ENCODE data around the gene DST. TPM values are rescaled to one million over a fixed set of nuclear protein-coding genes. Genes with fewer than 3 reads are reported as not detected.

Gene DST
- total RNA-seq, 1 donor from 2014 or later: 259 TPM

DNA sequence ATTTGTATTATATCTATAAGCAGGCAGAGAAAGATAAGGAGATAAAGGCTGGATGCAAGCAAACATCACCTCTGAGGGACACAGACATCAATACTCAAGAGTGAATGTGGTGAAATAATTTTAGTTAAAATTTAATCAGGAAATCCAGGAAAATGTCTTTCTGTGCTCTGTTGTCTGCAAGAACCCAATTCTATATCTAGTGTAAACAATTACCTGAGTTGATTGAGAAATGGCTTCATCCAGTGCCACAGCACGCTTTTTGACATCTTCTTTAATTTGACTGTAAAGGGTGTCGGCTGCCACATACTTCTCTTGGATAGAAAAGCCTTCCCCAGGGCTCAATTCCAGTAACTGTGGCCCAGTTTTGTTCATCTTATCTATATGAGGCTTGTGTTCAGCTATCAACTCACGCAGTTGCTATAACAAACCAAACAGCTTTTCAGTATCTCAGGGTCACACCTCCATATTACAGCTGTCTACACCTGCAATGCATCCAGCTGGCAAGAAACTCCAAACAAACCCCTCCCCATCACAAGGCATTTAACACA is 131.6 kb downstream of the DST start:
- no peak overlapping the region for H3K27ac ChIP-seq
- H3K79me2 ChIP-seq (ENCODE audit: low read depth): no peaks in the 10 kb centered on the region
- H4K20me1 ChIP-seq (ENCODE audit: low read depth): no peaks in the 10 kb centered on the region
- Mint-ChIP-seq H3K9me3 (no peaks in the 10 kb centered on the region), H3K36me3 (peaks cover 27% of the 10 kb centered on the region), H3K27ac (no peak overlapping the region), H3K27me3 (ENCODE audit: insufficient read depth, low read depth) (no peaks in the 10 kb centered on the region), H3K4me3 (no peak overlapping the region), H3K4me1 (no peaks in the 10 kb centered on the region)
- TF ChIP-seq, protein P1, sequence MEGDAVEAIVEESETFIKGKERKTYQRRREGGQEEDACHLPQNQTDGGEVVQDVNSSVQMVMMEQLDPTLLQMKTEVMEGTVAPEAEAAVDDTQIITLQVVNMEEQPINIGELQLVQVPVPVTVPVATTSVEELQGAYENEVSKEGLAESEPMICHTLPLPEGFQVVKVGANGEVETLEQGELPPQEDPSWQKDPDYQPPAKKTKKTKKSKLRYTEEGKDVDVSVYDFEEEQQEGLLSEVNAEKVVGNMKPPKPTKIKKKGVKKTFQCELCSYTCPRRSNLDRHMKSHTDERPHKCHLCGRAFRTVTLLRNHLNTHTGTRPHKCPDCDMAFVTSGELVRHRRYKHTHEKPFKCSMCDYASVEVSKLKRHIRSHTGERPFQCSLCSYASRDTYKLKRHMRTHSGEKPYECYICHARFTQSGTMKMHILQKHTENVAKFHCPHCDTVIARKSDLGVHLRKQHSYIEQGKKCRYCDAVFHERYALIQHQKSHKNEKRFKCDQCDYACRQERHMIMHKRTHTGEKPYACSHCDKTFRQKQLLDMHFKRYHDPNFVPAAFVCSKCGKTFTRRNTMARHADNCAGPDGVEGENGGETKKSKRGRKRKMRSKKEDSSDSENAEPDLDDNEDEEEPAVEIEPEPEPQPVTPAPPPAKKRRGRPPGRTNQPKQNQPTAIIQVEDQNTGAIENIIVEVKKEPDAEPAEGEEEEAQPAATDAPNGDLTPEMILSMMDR (IDR thresholded peaks at IDR 0.05): no peak
- TF ChIP-seq EZH2 (IDR thresholded peaks at IDR 0.05) (no peak), EZH2phosphoT487 (IDR thresholded peaks at IDR 0.05) (no peak)
- peaks cover 15% of the 10 kb centered on the region for H3K36me3 ChIP-seq
- H3K4me3 ChIP-seq: no peak overlapping the region
- no peak overlapping the region for H3K9ac ChIP-seq
- no peaks in the 10 kb centered on the region for H3F3A ChIP-seq (ENCODE audit: low read depth)
- H3K4me2 ChIP-seq: no peak overlapping the region
- no peak for DNase-seq (ENCODE audit: low spot score)
- no peaks in the 10 kb centered on the region for H3K27me3 ChIP-seq
- no peaks in the 10 kb centered on the region for H3K4me1 ChIP-seq
- no peak overlapping the region for H2AFZ ChIP-seq (replicated peaks)
- no peaks in the 10 kb centered on the region for H3K9me3 ChIP-seq (ENCODE audit: low read depth)

DNA sequence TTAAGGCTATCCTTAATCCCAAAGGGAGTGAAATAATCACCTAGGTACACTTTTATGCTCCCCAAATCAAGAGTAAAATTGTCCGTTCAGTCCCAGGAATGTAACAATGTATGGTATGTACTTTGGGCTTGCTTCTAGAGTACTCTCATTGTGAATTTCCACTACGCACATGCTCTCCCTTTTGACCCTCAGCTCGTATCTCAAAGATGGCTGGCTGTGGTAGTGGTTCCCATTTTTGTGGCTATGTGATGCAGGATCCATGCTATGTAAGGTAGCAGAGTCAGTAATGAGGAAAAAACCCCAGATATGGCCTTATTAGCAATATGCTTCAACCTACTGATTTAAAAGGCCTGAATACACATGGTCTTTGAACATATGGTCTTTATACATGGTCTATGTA is 133.7 kb downstream of the DST start:
- no peaks in the 10 kb centered on the region for H4K20me1 ChIP-seq (ENCODE audit: low read depth)
- no peaks in the 10 kb centered on the region for H3K27me3 Mint-ChIP-seq (ENCODE audit: insufficient read depth, low read depth)
- TF ChIP-seq EZH2phosphoT487 (IDR thresholded peaks at IDR 0.05): no peak
- TF ChIP-seq, protein P1 (IDR thresholded peaks at IDR 0.05): no peak
- TF ChIP-seq EZH2 (IDR thresholded peaks at IDR 0.05): no peak
- H3K4me1 ChIP-seq: no peaks in the 10 kb centered on the region
- no peaks in the 10 kb centered on the region for H3K79me2 ChIP-seq (ENCODE audit: low read depth)
- no peak overlapping the region for H3K4me3 ChIP-seq
- H3K9me3 ChIP-seq (ENCODE audit: low read depth): no peaks in the 10 kb centered on the region
- H3K4me3 Mint-ChIP-seq: no peak overlapping the region
- H3K27ac Mint-ChIP-seq: no peak overlapping the region
- peaks cover 18% of the 10 kb centered on the region for H3K36me3 ChIP-seq
- H2AFZ ChIP-seq (replicated peaks): no peak overlapping the region
- no peaks in the 10 kb centered on the region for H3K4me1 Mint-ChIP-seq
- H3K27me3 ChIP-seq: no peaks in the 10 kb centered on the region
- no peaks in the 10 kb centered on the region for H3K9me3 Mint-ChIP-seq
- DNase-seq (ENCODE audit: low spot score): no peak
- H3K4me2 ChIP-seq: no peak overlapping the region
- H3F3A ChIP-seq (ENCODE audit: low read depth): no peaks in the 10 kb centered on the region
- H3K27ac ChIP-seq: no peak overlapping the region
- H3K9ac ChIP-seq: no peak overlapping the region
- peaks cover 23% of the 10 kb centered on the region for H3K36me3 Mint-ChIP-seq

DNA sequence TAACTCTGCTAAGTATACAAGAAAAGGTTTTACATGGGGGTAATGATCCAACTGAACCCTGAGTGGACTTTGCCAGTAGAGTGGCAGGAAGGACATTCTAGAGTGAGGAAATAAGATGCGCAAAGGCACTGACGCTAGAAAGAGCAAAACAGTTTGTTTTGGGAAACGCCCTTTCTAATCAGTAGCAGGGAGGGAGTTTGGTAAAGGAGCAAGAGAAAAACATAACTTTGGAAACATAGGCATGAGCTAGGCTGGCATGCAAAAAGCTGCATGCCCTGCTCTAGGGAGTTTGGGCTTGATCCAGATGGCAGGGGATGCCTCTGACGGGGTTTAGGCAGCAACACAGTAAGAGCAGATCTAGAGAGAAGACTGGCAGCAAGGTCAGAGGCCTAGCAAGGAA is 135.2 kb downstream of the DST start:
- H4K20me1 ChIP-seq (ENCODE audit: low read depth): no peaks in the 10 kb centered on the region
- H3F3A ChIP-seq (ENCODE audit: low read depth): no peaks in the 10 kb centered on the region
- no peak overlapping the region for H3K9ac ChIP-seq
- Mint-ChIP-seq H3K27ac (no peak overlapping the region), H3K4me3 (no peak overlapping the region), H3K9me3 (no peaks in the 10 kb centered on the region), H3K4me1 (no peaks in the 10 kb centered on the region), H3K36me3 (peaks cover 21% of the 10 kb centered on the region), H3K27me3 (ENCODE audit: insufficient read depth, low read depth) (no peaks in the 10 kb centered on the region)
- DNase-seq (ENCODE audit: low spot score): no peak
- H3K27me3 ChIP-seq: no peaks in the 10 kb centered on the region
- H3K9me3 ChIP-seq (ENCODE audit: low read depth): no peaks in the 10 kb centered on the region
- peaks cover 18% of the 10 kb centered on the region for H3K36me3 ChIP-seq
- H3K4me2 ChIP-seq: no peak overlapping the region
- H2AFZ ChIP-seq (replicated peaks): no peak overlapping the region
- H3K4me1 ChIP-seq: no peaks in the 10 kb centered on the region
- no peak overlapping the region for H3K27ac ChIP-seq
- H3K4me3 ChIP-seq: no peak overlapping the region
- TF ChIP-seq EZH2 (IDR thresholded peaks at IDR 0.05) (no peak), EZH2phosphoT487 (IDR thresholded peaks at IDR 0.05) (no peak)
- TF ChIP-seq, protein P1 (IDR thresholded peaks at IDR 0.05): no peak
- H3K79me2 ChIP-seq (ENCODE audit: low read depth): no peaks in the 10 kb centered on the region
